Measurements from ENCODE around the gene DAD1.
"Not testable (repeated sequence)": the region's sequence is repeated elsewhere in the genome, so short reads cannot be mapped to it uniquely, and the experiment has no call there.

The DAD1 gene

GRCh38 chr14:22589096-22589839 lies at the start of gene DAD1:
DAD1 (minus strand) TSS chr14:22589224; CDS start chr14:22589157, 67 bp downstream.
- DNase-seq (ENCODE audit: low spot score): peak; percentile 99

DNA sequence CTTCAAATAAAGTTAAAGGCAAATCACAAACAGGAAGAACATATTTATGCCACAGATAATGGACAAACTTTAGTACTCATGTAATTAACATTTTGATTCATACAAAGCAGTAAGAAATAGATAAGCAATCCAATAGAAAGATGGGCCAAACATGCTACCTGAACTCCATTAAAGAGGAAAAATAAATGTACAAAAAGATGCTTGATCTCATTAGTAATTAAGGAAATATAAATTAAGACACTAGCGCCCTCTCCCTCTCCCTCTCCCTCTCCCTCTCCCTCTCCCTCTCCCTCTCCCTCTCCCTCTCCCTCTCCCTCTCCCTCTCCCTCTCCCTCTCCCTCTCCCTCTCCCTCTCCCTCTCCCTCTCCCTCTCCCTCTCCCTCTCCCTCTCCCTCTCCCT lies 47.0 kb upstream of the DAD1 start:
- not testable (repeated sequence) for DNase-seq (ENCODE audit: low spot score)

GRCh38 chr14:22634233-22634900 lies 45.3 kb upstream of the DAD1 start:
- DNase-seq (ENCODE audit: low spot score): no peak

GRCh38 chr14:22630486-22630885 lies 41.5 kb upstream of the DAD1 start:
- peak; percentile 57 for DNase-seq (ENCODE audit: low spot score)

GRCh38 chr14:22630066-22630465 lies 41.0 kb upstream of the DAD1 start:
- no peak for DNase-seq (ENCODE audit: low spot score)

DNA sequence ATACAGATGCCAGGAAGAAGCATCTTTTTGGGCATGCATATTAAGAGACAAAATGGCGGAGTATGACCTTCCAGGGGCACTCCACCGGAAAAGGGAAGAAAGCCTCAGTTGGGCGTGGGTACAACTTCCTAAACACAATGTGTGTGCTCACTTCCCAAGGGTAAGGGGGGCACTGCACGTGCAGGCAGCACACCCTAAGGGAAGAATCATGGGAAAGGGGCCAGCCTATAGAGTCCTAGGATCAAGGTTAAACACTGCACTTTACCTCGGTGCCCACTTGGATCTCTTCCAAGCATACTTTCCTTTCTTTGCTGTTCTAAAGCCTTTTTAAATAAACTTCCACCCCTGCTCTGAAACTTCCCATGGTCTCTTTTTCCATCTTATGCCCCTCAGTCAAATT lies 40.3 kb upstream of the DAD1 start:
- no peak for DNase-seq (ENCODE audit: low spot score)

- DNase-seq (ENCODE audit: low spot score): no peak
Measured at GRCh38 chr14:22627506-22628263, 38.7 kb upstream of the DAD1 start.

DNA sequence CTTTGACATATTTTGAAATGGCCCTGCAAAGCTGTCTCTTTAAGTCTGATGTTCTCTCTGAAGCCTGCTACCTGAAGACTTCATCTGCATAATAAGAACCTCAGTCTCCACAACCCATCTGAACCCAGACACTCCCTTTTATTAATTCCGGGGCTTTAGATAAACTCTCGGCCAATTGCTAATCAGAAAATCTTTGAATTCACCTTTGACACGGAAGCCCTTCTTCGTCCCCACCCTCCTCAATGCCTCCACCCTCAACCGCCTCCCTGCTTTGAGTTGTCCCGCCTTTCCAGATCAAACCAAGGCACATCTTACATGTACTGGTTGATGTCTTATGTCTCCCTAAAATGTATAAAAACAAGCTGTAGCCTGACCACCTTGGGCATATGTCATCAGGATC lies 37.6 kb upstream of the DAD1 start:
- no peak for DNase-seq (ENCODE audit: low spot score)

DNA sequence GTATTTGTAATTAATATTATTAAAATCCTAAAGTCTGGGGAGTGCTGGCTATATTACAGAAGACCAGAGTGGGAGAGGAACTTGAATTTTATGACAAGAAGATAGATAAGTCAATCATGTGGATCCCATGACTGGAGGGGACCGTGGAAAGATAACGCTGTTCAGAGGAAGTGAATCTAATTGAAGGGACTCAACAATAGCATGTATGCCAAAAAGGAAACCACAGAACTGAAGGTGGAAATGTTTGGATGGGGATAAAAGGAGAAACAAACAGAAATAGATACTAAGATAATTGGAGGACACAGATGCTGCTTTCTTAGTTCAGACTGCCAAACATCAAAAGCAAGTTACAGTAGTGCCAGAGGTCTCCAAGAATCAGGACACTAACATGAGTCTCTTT lies 34.0 kb upstream of the DAD1 start:
- no peak for DNase-seq (ENCODE audit: low spot score)

GRCh38 chr14:22622255-22622654 lies 33.2 kb upstream of the DAD1 start:
- no peak for DNase-seq (ENCODE audit: low spot score)

GRCh38 chr14:22615765-22616164 lies 26.7 kb upstream of the DAD1 start:
- not testable (repeated sequence) for DNase-seq (ENCODE audit: low spot score)

DNA sequence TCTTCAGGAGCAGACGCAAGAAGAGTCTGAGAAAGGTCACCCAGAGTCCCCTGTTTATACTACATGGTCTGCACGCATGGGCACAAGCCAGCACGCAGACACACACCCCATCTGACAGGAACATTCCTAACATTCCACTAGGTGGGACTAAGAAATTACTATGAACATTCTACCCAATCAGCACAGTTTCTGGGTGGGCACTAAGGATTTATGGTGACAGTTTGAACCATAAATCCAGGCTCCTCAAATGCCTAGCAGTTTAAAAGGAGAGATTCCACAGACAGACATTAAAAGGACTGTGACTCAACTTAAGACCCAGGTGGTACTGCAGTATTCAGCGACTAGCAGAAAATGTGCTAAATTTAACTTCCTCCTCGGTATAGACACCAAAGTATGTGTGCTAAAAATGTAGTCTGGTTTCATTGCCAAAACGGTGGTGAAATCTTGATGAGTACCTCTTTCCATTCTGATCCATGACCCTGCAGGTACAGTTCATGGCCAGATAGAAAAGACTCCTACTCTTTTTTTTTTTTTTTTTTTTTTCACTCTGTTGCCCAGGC lies 25.3 kb upstream of the DAD1 start:
- peak; percentile 85 for DNase-seq (ENCODE audit: low spot score)

DNA sequence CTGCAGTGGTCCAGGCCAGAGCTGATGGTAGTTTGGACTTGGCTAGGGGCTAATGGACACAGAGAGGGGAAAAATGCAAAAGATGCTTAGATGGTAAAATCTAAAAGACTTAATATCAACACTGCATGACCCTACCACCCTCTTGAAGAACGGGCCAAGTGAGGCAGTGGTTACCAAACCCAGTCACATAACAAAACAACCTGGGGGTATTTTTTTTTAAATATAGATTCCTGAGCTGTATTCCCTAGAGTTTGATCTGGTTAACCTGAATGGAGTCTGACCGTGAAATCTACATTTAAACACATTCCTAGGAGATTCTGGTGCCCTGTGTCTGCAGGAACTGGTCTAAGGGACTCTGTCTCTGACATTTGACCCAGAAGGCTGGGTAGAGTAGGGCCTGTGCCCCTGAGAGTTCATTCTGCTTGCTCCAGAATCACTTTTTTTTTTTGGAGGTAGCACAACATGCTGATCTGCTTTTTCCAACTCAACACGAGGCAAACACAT lies 24.8 kb upstream of the DAD1 start:
- DNase-seq (ENCODE audit: low spot score): no peak

DNA sequence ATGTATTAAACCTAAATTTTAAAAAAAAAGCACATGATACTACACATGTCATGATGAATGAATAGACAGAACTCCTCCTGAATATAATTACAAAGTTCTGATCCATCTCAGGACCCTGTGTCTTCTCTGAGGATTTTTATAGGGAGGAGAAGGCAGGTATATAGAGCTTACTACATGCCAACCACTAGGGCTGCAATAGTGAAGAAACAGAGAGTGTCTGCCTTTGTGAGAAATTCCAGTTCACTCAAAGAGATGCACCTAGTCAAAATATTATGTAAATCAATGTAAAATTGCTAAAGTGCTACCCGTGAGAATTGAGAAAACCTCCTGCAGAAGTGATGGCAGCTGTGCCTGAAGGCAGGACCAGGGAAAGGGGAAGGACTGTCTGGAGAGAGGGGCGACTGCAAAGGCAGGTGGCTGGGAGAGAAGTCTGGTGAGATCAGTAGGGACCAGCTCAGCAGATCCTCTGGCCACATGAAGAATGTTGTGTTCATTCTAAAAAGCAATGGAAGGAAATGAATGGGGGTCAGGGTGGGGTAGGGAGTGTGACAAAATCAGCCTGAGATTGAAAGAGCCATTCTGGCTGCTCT lies 24.2 kb upstream of the DAD1 start:
- DNase-seq (ENCODE audit: low spot score): no peak

- no peak for DNase-seq (ENCODE audit: low spot score)
Measured at GRCh38 chr14:22610931-22611330, 21.9 kb upstream of the DAD1 start.

- DNase-seq (ENCODE audit: low spot score): no peak
Measured at GRCh38 chr14:22607291-22607690, 18.3 kb upstream of the DAD1 start.

- no peak for DNase-seq (ENCODE audit: low spot score)
Measured at GRCh38 chr14:22606380-22606779, 17.4 kb upstream of the DAD1 start.

- DNase-seq (ENCODE audit: low spot score): peak; percentile 36
Measured at GRCh38 chr14:22602862-22603261, 13.8 kb upstream of the DAD1 start.

GRCh38 chr14:22601996-22602395 lies 13.0 kb upstream of the DAD1 start:
- no peak for DNase-seq (ENCODE audit: low spot score)

GRCh38 chr14:22601456-22601855 lies 12.4 kb upstream of the DAD1 start:
- no peak for DNase-seq (ENCODE audit: low spot score)

DNA sequence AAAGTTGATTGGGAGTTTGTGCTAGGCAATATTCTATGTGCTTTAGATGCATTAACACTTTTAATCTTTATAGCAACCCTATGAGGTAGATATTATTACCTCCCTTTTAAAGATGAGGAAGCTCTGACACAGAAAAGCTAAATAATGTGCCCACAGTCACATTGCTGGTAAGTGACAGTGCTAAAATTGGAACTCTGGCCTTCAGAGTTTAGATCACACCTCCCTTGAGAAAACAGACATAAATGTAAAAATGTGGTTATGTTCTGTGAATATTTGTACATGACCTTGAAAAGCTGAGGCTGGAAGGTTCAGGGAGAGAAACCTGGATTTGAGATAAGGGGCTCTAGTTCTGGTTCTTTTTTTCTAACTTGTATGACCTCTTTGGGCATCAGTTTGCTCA lies 11.0 kb upstream of the DAD1 start:
- no peak for DNase-seq (ENCODE audit: low spot score)

DNA sequence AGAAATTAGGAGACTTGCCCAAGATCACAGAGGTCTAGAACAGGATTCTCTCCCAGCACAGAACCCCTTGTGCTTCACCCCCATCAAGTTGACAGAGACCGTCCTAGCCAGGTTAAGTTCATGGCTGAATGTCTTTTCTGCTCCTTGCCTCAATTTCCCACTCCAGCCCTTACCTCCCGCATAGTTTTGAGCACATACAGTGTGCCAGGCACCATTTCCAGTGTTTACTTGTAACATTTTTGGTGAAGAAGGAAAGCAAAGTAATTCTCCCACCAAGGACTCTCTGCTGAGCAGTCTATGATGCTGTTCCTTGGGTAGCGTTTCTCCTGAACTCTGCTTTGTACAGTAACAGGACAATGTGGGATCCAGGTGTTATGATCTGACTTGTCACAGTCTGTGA lies 10.3 kb upstream of the DAD1 start:
- DNase-seq (ENCODE audit: low spot score): no peak
